ENCODE results near the gene PWWP2B.
"Not testable (repeated sequence)": the region's sequence is repeated elsewhere in the genome, so short reads cannot be mapped to it uniquely, and the experiment has no call there.

The PWWP2B gene

GRCh38 chr10:132434405-132435005 is 37.5 kb downstream of the PWWP2B start:
- DNase-seq, result no peak

- not testable (repeated sequence) for DNase-seq
These were observed 38.3 kb downstream of the PWWP2B start for GRCh38 chr10:132435320-132435719.

GRCh38 chr10:132436096-132436495 is 39.1 kb downstream of the PWWP2B start:
- DNase-seq, result not testable (repeated sequence)

GRCh38 chr10:132436861-132437410 is 39.9 kb downstream of the PWWP2B start:
- no peak for DNase-seq

- no peak for DNase-seq
These were observed 40.5 kb downstream of the PWWP2B start for GRCh38 chr10:132437541-132437950.

- DNase-seq, result no peak
These were observed 41.4 kb downstream of the PWWP2B start for GRCh38 chr10:132438091-132439024.

- no peak for DNase-seq
These were observed 42.0 kb downstream of the PWWP2B start for GRCh38 chr10:132439025-132439388.

GRCh38 chr10:132439424-132440163 is 42.6 kb downstream of the PWWP2B start:
- no peak for DNase-seq

- DNase-seq, result no peak
These were observed 44.0 kb downstream of the PWWP2B start for GRCh38 chr10:132440791-132441565.

GRCh38 chr10:132441818-132442524 is 45.0 kb downstream of the PWWP2B start:
- no peak for DNase-seq

GRCh38 chr10:132442636-132443035 is 45.6 kb downstream of the PWWP2B start:
- no peak for DNase-seq

GRCh38 chr10:132443605-132443982 is 46.6 kb downstream of the PWWP2B start:
- peak in 1 of 2 experiments; percentile 44 for DNase-seq

- peak in 1 of 2 experiments; percentile 44 for DNase-seq
These were observed 47.2 kb downstream of the PWWP2B start for GRCh38 chr10:132443983-132444876.

- DNase-seq, result no peak
These were observed 47.9 kb downstream of the PWWP2B start for GRCh38 chr10:132444877-132445351.

- no peak for DNase-seq
These were observed 48.7 kb downstream of the PWWP2B start for GRCh38 chr10:132445516-132446194.

- DNase-seq, result no peak
These were observed 49.2 kb downstream of the PWWP2B start for GRCh38 chr10:132446195-132446581.

- DNase-seq, result peak; percentile 62 to 85
These were observed 49.9 kb downstream of the PWWP2B start for GRCh38 chr10:132446661-132447445.

GRCh38 chr10:132447446-132448247 is 50.6 kb downstream of the PWWP2B start:
- no peak for DNase-seq

Data from NCI-H526 (cell line).